ENCODE results near the gene EZR. TPM values are rescaled to one million over a fixed set of nuclear protein-coding genes. Genes with fewer than 3 reads are reported as not detected.

Gene EZR
- total and polyA plus RNA-seq, 2 donors (not counting 1 experiment from before 2014, with no cell fraction given) = 227 to 945 TPM

GRCh38 chr6:158786645-158787304 is 32.4 kb downstream of the EZR start:
- H3K4me3 Mint-ChIP-seq = no peak overlapping the region
- no peak for ATAC-seq (ENCODE audit: low read depth)
- Histone ChIP-seq H3K79me2 (ENCODE audit: control insufficient read depth, insufficient read depth, low read length) (peaks cover 99% of the 10 kb centered on the region), H3K27me3 (replicated peaks in 1 of 4; ENCODE audit: control extremely low read depth in 1 of 4, control insufficient read depth in 3 of 4, insufficient read depth in 4 of 4, low read length in 3 of 4) (no peaks in the 10 kb centered on the region), H4K20me1 (ENCODE audit: control insufficient read depth, insufficient read depth, low read length, poor library complexity, severe bottlenecking) (peaks cover 99% of the 10 kb centered on the region), H3K9me3 (ENCODE audit: control extremely low read depth in 1 of 3, control insufficient read depth in 2 of 3, insufficient read depth in 1 of 3, low read length in 2 of 3) (no peaks in the 10 kb centered on the region), H3K27ac (ENCODE audit: low read length in 2 of 2) (peak overlapping the region in 1 of 2 donors; percentile 17), H3K4me1 (ENCODE audit: control insufficient read depth in 2 of 2, insufficient read depth in 2 of 2, low read length in 2 of 2) (peaks cover 29 to 31% of the 10 kb centered on the region in 2 donors), H3K4me3 (ENCODE audit: control extremely low read depth in 1 of 5, extremely low read depth in 1 of 5, insufficient read depth in 1 of 5, low read depth in 2 of 5, low read length in 4 of 5) (no peak overlapping the region), H3K36me3 (replicated peaks in 1 of 2; ENCODE audit: control extremely low read depth in 1 of 2, control insufficient read depth in 1 of 2, extremely low read depth in 1 of 2, insufficient read depth in 2 of 2, low read length in 1 of 2) (peaks cover 7 to 88% of the 10 kb centered on the region in 2 experiments), H3K9ac (ENCODE audit: low read length) (no peak overlapping the region), H2AFZ (ENCODE audit: insufficient read depth, low read depth, low read length, poor library complexity, severe bottlenecking) (no peak overlapping the region), H3K4me2 (replicated peaks; ENCODE audit: low read depth, low read length, poor library complexity, severe bottlenecking) (no peak overlapping the region)
- CTCF ChIA-PET = interaction anchor here (0.6 to 1.6 kb wide), 4 partner anchors 45 to 186 kb away, joined by 4 to 6 read pairs (median 5); no protein-coding TSS in a partner anchor
- H3K4me1 Mint-ChIP-seq = peaks cover 41% of the 10 kb centered on the region
- 96% methylated on average over 4 of the region's 6 CpGs for WGBS (ENCODE audit: insufficient coverage)
- H3K27me3 Mint-ChIP-seq = no peaks in the 10 kb centered on the region
- H3K27ac Mint-ChIP-seq = peak overlapping the region; percentile 8
- intact Hi-C loops (cut with micrococcal nuclease) = no loop called here
- POLR2A ChIA-PET = interaction anchor here (0.5 kb wide), 2 partner anchors 34 to 38 kb away, joined by 3 to 6 read pairs; no protein-coding TSS in a partner anchor
- TF ChIP-seq EZH2 (IDR thresholded peaks at IDR 0.05; ENCODE audit: borderline replicate concordance, insufficient read depth, low read depth, low read length, poor library complexity, severe bottlenecking) (no peak), CTCF (IDR thresholded peaks at IDR 0.05) (no peak)
- H3K9me3 Mint-ChIP-seq (ENCODE audit: insufficient read depth) = no peaks in the 10 kb centered on the region
- no peak for DNase-seq

- Histone ChIP-seq H3K4me3 (ENCODE audit: control extremely low read depth in 1 of 5, extremely low read depth in 1 of 5, insufficient read depth in 1 of 5, low read depth in 2 of 5, low read length in 4 of 5) (no peak overlapping the region), H3K79me2 (ENCODE audit: control insufficient read depth, insufficient read depth, low read length) (peaks cover 99% of the 10 kb centered on the region), H3K9me3 (ENCODE audit: control extremely low read depth in 1 of 3, control insufficient read depth in 2 of 3, insufficient read depth in 1 of 3, low read length in 2 of 3) (no peaks in the 10 kb centered on the region), H3K9ac (ENCODE audit: low read length) (no peak overlapping the region), H4K20me1 (ENCODE audit: control insufficient read depth, insufficient read depth, low read length, poor library complexity, severe bottlenecking) (peaks cover 99% of the 10 kb centered on the region), H3K36me3 (replicated peaks in 1 of 2; ENCODE audit: control extremely low read depth in 1 of 2, control insufficient read depth in 1 of 2, extremely low read depth in 1 of 2, insufficient read depth in 2 of 2, low read length in 1 of 2) (peaks cover 7 to 93% of the 10 kb centered on the region in 2 experiments), H2AFZ (ENCODE audit: insufficient read depth, low read depth, low read length, poor library complexity, severe bottlenecking) (no peak overlapping the region), H3K27ac (ENCODE audit: low read length in 2 of 2) (no peak overlapping the region), H3K27me3 (replicated peaks in 1 of 4; ENCODE audit: control extremely low read depth in 1 of 4, control insufficient read depth in 3 of 4, insufficient read depth in 4 of 4, low read length in 3 of 4) (no peaks in the 10 kb centered on the region), H3K4me2 (replicated peaks; ENCODE audit: low read depth, low read length, poor library complexity, severe bottlenecking) (no peak overlapping the region), H3K4me1 (ENCODE audit: control insufficient read depth in 2 of 2, insufficient read depth in 2 of 2, low read length in 2 of 2) (peaks cover 14 to 15% of the 10 kb centered on the region in 2 donors)
- Mint-ChIP-seq H3K4me1 (peaks cover 28% of the 10 kb centered on the region), H3K27me3 (no peaks in the 10 kb centered on the region), H3K27ac (no peak overlapping the region), H3K4me3 (no peak overlapping the region), H3K9me3 (ENCODE audit: insufficient read depth) (no peaks in the 10 kb centered on the region)
- CTCF ChIA-PET = interaction anchor here (0.6 kb wide), 1 partner anchor 127 kb away, joined by 3 read pairs; no protein-coding TSS in a partner anchor
- intact Hi-C loops (cut with micrococcal nuclease) = no loop called here
- POLR2A ChIA-PET = interaction anchor here (0.8 to 1.1 kb wide), 2 partner anchors 19 to 174 kb away, joined by 3 to 4 read pairs; no protein-coding TSS in a partner anchor
- TF ChIP-seq CTCF (IDR thresholded peaks at IDR 0.05) (no peak), EZH2 (IDR thresholded peaks at IDR 0.05; ENCODE audit: borderline replicate concordance, insufficient read depth, low read depth, low read length, poor library complexity, severe bottlenecking) (no peak)
- 93% methylated on average over 11 of the region's 12 CpGs for WGBS (ENCODE audit: insufficient coverage)
- ATAC-seq (ENCODE audit: low read depth) (no peak), DNase-seq (no peak)
Observed at GRCh38 chr6:158785036-158785435, 34.1 kb downstream of the EZR start.
